H1 (cell line): ENCODE data around the gene XPNPEP2. TPM values are rescaled to one million over a fixed set of nuclear protein-coding genes. Genes with fewer than 3 reads are reported as not detected.

Experiments used
- CTCF ChIA-PET: fragments of 300-600 bp; sonication (Branson Sonifier 250); formaldehyde crosslinking; loops from one replicate; lab custom pipeline; 2021; ENCODE audit not compliant: partially characterized antibody; lab: Charles Lee
- POLR2A ChIA-PET: fragments of 300-600 bp; sonication (Branson Sonifier 250); formaldehyde crosslinking; loops from one replicate; lab custom pipeline; 2021; ENCODE audit warnings: inconsistent platforms; ENCODE audit not compliant: partially characterized antibody; lab: Charles Lee
- DNase-seq, 2 experiments: peaks; one replicate each; pipeline versions ENCODE4 v3.0.0 to v3.0.0-alpha.2; 2010 to 2022; ENCODE audit warnings: low spot score in 2 of 2, low read depth in 1 of 2, mixed read lengths in 1 of 2
- FAIRE-seq: peaks from 2 replicates; lab custom pipeline; 2011; peaks lifted over from hg19 to GRCh38; lab: Jason Lieb, UNC
- H2AFZ ChIP-seq: 2 replicates; pipeline ENCODE4 v1.8.1; 2012; ENCODE audit warnings: low read length, inconsistent platforms
- H2AK5ac ChIP-seq: 2 replicates; pipeline ENCODE4 v1.6.1; 2013; ENCODE audit warnings: low read depth, low read length
- H2BK120ac ChIP-seq: replicated peaks from 2 replicates; pipeline ENCODE3; 2013; ENCODE audit warnings: low read depth, low read length, inconsistent platforms
- H2BK12ac ChIP-seq: 2 replicates; pipeline ENCODE4 v1.6.1; 2013; ENCODE audit warnings: low read depth, low read length
- H2BK15ac ChIP-seq: 2 replicates; pipeline ENCODE4 v1.6.1; 2013; ENCODE audit warnings: low read length
- H2BK20ac ChIP-seq: 2 replicates; pipeline ENCODE4 v1.6.1; 2013; ENCODE audit warnings: low read length
- H2BK5ac ChIP-seq: 2 replicates; pipeline ENCODE4 v1.6.1; 2013; ENCODE audit warnings: low read depth, low read length
- H3K14ac ChIP-seq: 2 replicates; pipeline ENCODE4 v1.6.1; 2013; ENCODE audit warnings: inconsistent platforms; ENCODE audit not compliant: insufficient read length
- H3K18ac ChIP-seq: 2 replicates; pipeline ENCODE4 v1.6.1; 2013; ENCODE audit warnings: low read length; ENCODE audit errors: extremely low read depth
- H3K23ac ChIP-seq: 2 replicates; pipeline ENCODE4 v1.6.1; 2013; ENCODE audit warnings: inconsistent platforms; ENCODE audit not compliant: insufficient read length
- H3K23me2 ChIP-seq: 2 replicates; pipeline ENCODE4 v1.6.1; 2013; ENCODE audit warnings: low read depth, low read length
- H3K27ac ChIP-seq: 2 replicates; pipeline ENCODE4 v1.6.1; 2011; ENCODE audit warnings: low read depth, low read length, inconsistent platforms
- H3K27me3 ChIP-seq, 4 experiments: replicated peaks in 1 of 4; 1 replicate in 1 of 4; 2 replicates in 3 of 4; pipeline versions ENCODE4 v1.6.1 to v1.8.1; 2011 to 2013; ENCODE audit warnings: low read length in 3 of 4, mild to moderate bottlenecking in 3 of 4, inconsistent platforms in 2 of 4, mixed read lengths in 2 of 4, moderate library complexity in 1 of 4; ENCODE audit not compliant: control insufficient read depth in 3 of 4, insufficient read depth in 3 of 4; ENCODE audit errors: extremely low read depth in 1 of 4
- H3K36me3 ChIP-seq, 4 experiments: 2 replicates each; pipeline versions ENCODE4 v1.6.1 to v1.8.1; 2011 to 2013; ENCODE audit warnings: mild to moderate bottlenecking in 4 of 4, low read length in 3 of 4, moderate library complexity in 2 of 4, control low read depth in 1 of 4, inconsistent platforms in 1 of 4; ENCODE audit not compliant: insufficient read depth in 4 of 4, control insufficient read depth in 2 of 4
- H3K4ac ChIP-seq: replicated peaks from 2 replicates; pipeline ENCODE3; 2013; ENCODE audit warnings: low read length, low read depth, mixed read lengths, inconsistent platforms; ENCODE audit not compliant: insufficient read length
- H3K4me1 ChIP-seq, 4 experiments: replicated peaks in 1 of 4; 1 replicate in 1 of 4; 2 replicates in 3 of 4; pipeline versions ENCODE4 v1.6.1 to v1.8.1; 2011 to 2013; ENCODE audit warnings: low read length in 3 of 4, inconsistent platforms in 2 of 4, mixed read lengths in 1 of 4; ENCODE audit not compliant: insufficient read depth in 4 of 4, control insufficient read depth in 3 of 4
- H3K4me2 ChIP-seq, 2 experiments: 2 replicates each; pipeline versions ENCODE4 v1.6.1 to v1.8.1; 2011 to 2013; ENCODE audit warnings: low read depth in 2 of 2, low read length in 2 of 2, control low read depth in 1 of 2, inconsistent platforms in 1 of 2, mild to moderate bottlenecking in 1 of 2; ENCODE audit not compliant: insufficient read depth in 1 of 2
- H3K4me3 ChIP-seq, 4 experiments: fragments of 200-600, 300-600 bp in 1 of 4; sonication (generic), shearing (Covaris generic), sonication (Bioruptor Twin) in 1 of 4; 2 replicates each; pipeline versions ENCODE4 v1.5.1 to v1.8.1; 2011 to 2016; ENCODE audit warnings: low read length in 4 of 4, low read depth in 3 of 4, control low read depth in 2 of 4, inconsistent platforms in 2 of 4, mild to moderate bottlenecking in 2 of 4, mixed read lengths in 1 of 4, moderate library complexity in 1 of 4; ENCODE audit not compliant: insufficient read depth in 2 of 4; ENCODE audit errors: extremely low read depth in 1 of 4
- H3K56ac ChIP-seq: replicated peaks from 2 replicates; pipeline ENCODE3; 2013; ENCODE audit warnings: low read depth, mild to moderate bottlenecking, mixed read lengths, low read length, inconsistent platforms; ENCODE audit not compliant: insufficient read length
- H3K79me1 ChIP-seq: 2 replicates; pipeline ENCODE4 v1.6.1; 2013; ENCODE audit warnings: low read depth, low read length, control low read depth
- H3K79me2 ChIP-seq, 2 experiments: 2 replicates each; pipeline versions ENCODE4 v1.6.1 to v1.8.1; 2012 to 2013; ENCODE audit warnings: low read length in 2 of 2, mild to moderate bottlenecking in 2 of 2, inconsistent platforms in 1 of 2; ENCODE audit not compliant: insufficient read depth in 2 of 2, control insufficient read depth in 1 of 2
- H3K9ac ChIP-seq, 4 experiments: replicated peaks in 1 of 4; 1 replicate in 1 of 4; 2 replicates in 3 of 4; pipeline versions ENCODE4 v1.6.1 to v1.8.1; 2011 to 2013; ENCODE audit warnings: low read depth in 3 of 4, low read length in 3 of 4, control low read depth in 2 of 4, mild to moderate bottlenecking in 2 of 4, moderate library complexity in 2 of 4, inconsistent platforms in 1 of 4; ENCODE audit errors: extremely low read depth in 1 of 4
- H3K9me3 ChIP-seq, 2 experiments: 2 replicates each; pipeline versions ENCODE4 v1.6.1 to v1.8.1; 2012 to 2013; ENCODE audit warnings: mild to moderate bottlenecking in 2 of 2, moderate library complexity in 2 of 2, control low read depth in 1 of 2, inconsistent platforms in 1 of 2, low read depth in 1 of 2, low read length in 1 of 2, mixed read lengths in 1 of 2; ENCODE audit not compliant: insufficient read depth in 2 of 2
- H4K20me1 ChIP-seq, 2 experiments: replicated peaks in 1 of 2; 2 replicates each; pipeline versions ENCODE3 to v1.8.1; 2011 to 2013; ENCODE audit warnings: inconsistent platforms in 2 of 2, low read length in 2 of 2, mild to moderate bottlenecking in 1 of 2; ENCODE audit not compliant: insufficient read depth in 2 of 2, control insufficient read depth in 1 of 2
- H4K5ac ChIP-seq: 2 replicates; pipeline ENCODE4 v1.6.1; 2013; ENCODE audit warnings: low read length, low read depth, mixed read lengths, inconsistent platforms; ENCODE audit not compliant: insufficient read length
- H4K8ac ChIP-seq: 2 replicates; pipeline ENCODE4 v1.8.0; 2013; ENCODE audit warnings: mild to moderate bottlenecking, moderate library complexity, low read length, inconsistent platforms; ENCODE audit not compliant: insufficient read depth; ENCODE audit errors: extremely low read depth
- H4K91ac ChIP-seq: replicated peaks from 2 replicates; pipeline ENCODE3; 2013; ENCODE audit warnings: low read length, mixed read lengths, inconsistent platforms; ENCODE audit not compliant: insufficient read length
- KDM1A ChIP-seq: fragments of 200-600, 300-600 bp; sonication (generic); IDR thresholded peaks from 2 replicates; pipeline ENCODE4 v1.7.1; 2016; ENCODE audit warnings: mild to moderate bottlenecking, low read length, borderline replicate concordance
- NRF1 ChIP-seq: IDR thresholded peaks from 2 replicates; pipeline ENCODE4 v1.6.1; 2011; ENCODE audit warnings: mild to moderate bottlenecking, low read depth, low read length, improper control_type of control experiment
- SIN3A ChIP-seq, 2 experiments: IDR thresholded peaks in 1 of 2; conservative IDR thresholded peaks in 1 of 2; 2 replicates each; pipeline ENCODE4 v1.6.1; 2011 to 2012; ENCODE audit warnings: low read length in 2 of 2, improper control_type of control experiment in 1 of 2, low read depth in 1 of 2, mild to moderate bottlenecking in 1 of 2
- SP4 ChIP-seq: IDR thresholded peaks from 2 replicates; pipeline ENCODE4 v1.6.1; 2012; ENCODE audit warnings: low read length, inconsistent platforms
- WGBS, 2 experiments: shearing (Covaris generic) in 1 of 2; methylation state at CpG; one replicate each; pipeline versions ENCODE4 v1.1.6 to v1.1.7; 2013 to 2015; ENCODE audit warnings: low lambda C conversion rate in 2 of 2, mixed read lengths in 2 of 2, inconsistent platforms in 1 of 2, low coverage in 1 of 2, missing lambda C conversion rate in 1 of 2; ENCODE audit not compliant: insufficient replicate concordance in 2 of 2, insufficient coverage in 1 of 2, insufficient read length in 1 of 2; ENCODE audit errors: extremely low coverage in 1 of 2, missing lambda C conversion rate in 1 of 2; 5-methylcytosine and 5-hydroxymethylcytosine counted together
- polyA plus RNA-seq, 7 experiments: library from polyadenylated mRNA; depleted of rRNA in 3 of 7; stranded (reverse) in 5 of 7; unstranded in 2 of 7; fragments of >200 nt in 5 of 7; fragments of 200-250 nt in 2 of 7; gene quantifications; 1 replicate in 5 of 7; 2 replicates in 1 of 7; 4 replicates in 1 of 7; pipeline versions ENCODE4 v1.2.1 to v1.2.3, GENCODE V29; 2011 to 2013; ENCODE audit warnings: missing spikeins in 2 of 7, mixed read lengths in 2 of 7
- total RNA-seq: library from RNA; stranded (reverse); fragmentation: NEBNext Ultra II Directional; extraction: Animal tissue kit (Norgen Biotek cat#: 25700); gene quantifications from 2 replicates; pipeline ENCODE4 v1.2.1, GENCODE V29; 2021

XPNPEP2 gene
- total and polyA plus RNA-seq, 2 of the 8 experiments (the other 6 are each of a cell fraction or from before 2014, with no cell fraction given): 0.27 TPM; not detected in 1

DNA sequence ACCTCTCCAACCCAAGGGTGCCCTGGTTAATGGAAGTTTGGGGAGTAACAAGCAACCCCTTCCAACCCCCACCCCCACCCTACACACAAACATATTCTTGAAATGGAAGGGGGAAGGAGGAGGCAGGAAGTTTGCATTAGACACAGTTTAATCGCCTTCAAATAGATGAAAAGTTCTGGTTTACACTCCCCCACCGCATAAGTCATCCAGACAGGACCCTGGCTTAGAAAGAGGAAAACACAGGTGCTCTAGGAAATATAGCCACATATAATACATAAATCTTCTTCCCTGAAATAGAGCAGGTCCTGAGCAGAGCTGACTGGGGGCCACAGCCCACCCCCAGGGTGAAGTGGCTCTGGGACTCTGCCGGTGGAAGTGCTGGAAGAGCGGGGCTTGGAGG, 66.0 kb downstream of the XPNPEP2 start:
- Histone ChIP-seq H2AFZ (no peak overlapping the region), H2BK120ac (no peak overlapping the region), H2BK20ac (no peak overlapping the region), H3K14ac (no peak overlapping the region), H3K27me3 (no peaks in the 10 kb centered on the region), H3K4me3 (no peak overlapping the region), H3K4ac (no peak overlapping the region), H3K79me1 (no peaks in the 10 kb centered on the region), H3K4me2 (no peak overlapping the region), H4K8ac (no peak overlapping the region), H3K36me3 (peaks cover 0 to 4% (median 2%) of the 10 kb centered on the region in 4 experiments; a peak in 3 of 8 replicates), H4K91ac (no peak overlapping the region), H3K18ac (no peak overlapping the region), H2BK15ac (no peak overlapping the region), H3K9me3 (no peaks in the 10 kb centered on the region), H2BK12ac (no peak overlapping the region)
- DNase-seq: no peak
- ChIA-PET POLR2A (no interaction called here), CTCF (no interaction called here)
- WGBS, 2 experiments: 76% methylated on average over 2 of the region's 4 CpGs; no CpG with 5 or more reads in 1 of the 2 experiments
- TF ChIP-seq SIN3A (conservative IDR thresholded peaks at IDR 0.05 in 1 of 2, IDR thresholded peaks at IDR 0.05 in 1 of 2; ENCODE audit: low read depth in 1 of 2, low read length in 2 of 2) (no peak), NRF1 (no peak), SP4 (no peak), KDM1A (no peak)
- TF ChIP-seq, all 59 proteins: peak for 0
- Histone ChIP-seq H3K23ac (no peak overlapping the region), H4K20me1 (no peaks in the 10 kb centered on the region), H3K27ac (no peak overlapping the region), H3K23me2 (no peaks in the 10 kb centered on the region), H3K79me2 (no peaks in the 10 kb centered on the region), H2BK5ac (no peak overlapping the region), H3K4me1 (no peaks in the 10 kb centered on the region), H2AK5ac (no peak overlapping the region), H3K56ac (no peak overlapping the region), H3K9ac (no peak overlapping the region), H4K5ac (no peak overlapping the region)
- FAIRE-seq: no peak
